Hepatocyte (in vitro differentiated cells): ENCODE measurements around the gene ATP5IF1. TPM values are rescaled to one million over a fixed set of nuclear protein-coding genes. Genes with fewer than 3 reads are reported as not detected.

ENCODE experiments used
- DNase-seq: peaks from one replicate; pipeline ENCODE4 v3.0.0-alpha.2; 2016; ENCODE audit warnings: low spot score
- H2AFZ ChIP-seq: fragments of 200-600 bp; sonication (generic); 2 replicates; pipeline ENCODE4 v1.6.0; 2016; ENCODE audit warnings: antibody characterized with exemption, mild to moderate bottlenecking
- H3K27ac ChIP-seq: fragments of 200-600 bp; sonication (generic); 2 replicates; pipeline ENCODE4 v1.5.1; 2016; ENCODE audit warnings: mild to moderate bottlenecking
- H3K27me3 ChIP-seq: fragments of 200-600 bp; sonication (generic); 2 replicates; pipeline ENCODE4 v1.6.1; 2016
- H3K36me3 ChIP-seq: fragments of 200-600 bp; sonication (generic); replicated peaks from 2 replicates; pipeline ENCODE4 v1.5.1; 2016; ENCODE audit warnings: low read depth; ENCODE audit not compliant: insufficient read depth
- H3K4me1 ChIP-seq: fragments of 200-600 bp; sonication (generic); 2 replicates; pipeline ENCODE4 v1.5.1; 2016; ENCODE audit warnings: mild to moderate bottlenecking, moderate library complexity; ENCODE audit not compliant: insufficient read depth
- H3K4me2 ChIP-seq: fragments of 200-600 bp; sonication (generic); 2 replicates; pipeline ENCODE4 v1.6.0; 2016
- H3K4me3 ChIP-seq: fragments of 200-600 bp; sonication (generic); 2 replicates; pipeline ENCODE4 v1.5.1; 2016; ENCODE audit warnings: mild to moderate bottlenecking
- H3K79me2 ChIP-seq: fragments of 200-600 bp; sonication (generic); 2 replicates; pipeline ENCODE4 v1.6.0; 2017; ENCODE audit warnings: mild to moderate bottlenecking
- H3K9me2 ChIP-seq: fragments of 200-600 bp; sonication (generic); replicated peaks from 2 replicates; pipeline ENCODE4 v1.6.0; 2017; ENCODE audit warnings: mild to moderate bottlenecking; ENCODE audit not compliant: insufficient read depth
- H3K9me3 ChIP-seq: fragments of 200-600 bp; sonication (generic); 2 replicates; pipeline ENCODE4 v1.5.1; 2016; ENCODE audit warnings: low read depth, mild to moderate bottlenecking
- H4K20me1 ChIP-seq: fragments of 200-600 bp; sonication (generic); 2 replicates; pipeline ENCODE4 v1.6.0; 2016; ENCODE audit warnings: mild to moderate bottlenecking; ENCODE audit not compliant: insufficient read depth, poor library complexity, severe bottlenecking
- EZH2 ChIP-seq: fragments of 200-600 bp; sonication (generic); IDR thresholded peaks from 2 replicates; pipeline ENCODE4 v1.6.1; 2016; ENCODE audit warnings: antibody characterized with exemption, mild to moderate bottlenecking, borderline replicate concordance
- EZH2phosphoT487 ChIP-seq: fragments of 200-600 bp; sonication (generic); IDR thresholded peaks from one replicate; pipeline ENCODE4 v1.6.1; 2018; ENCODE audit warnings: antibody characterized with exemption, mild to moderate bottlenecking, low read depth, moderate library complexity; ENCODE audit not compliant: unreplicated experiment, severe bottlenecking
- WGBS: methylation state at CpG from one replicate; pipeline ENCODE4 v1.1.6; 2016; ENCODE audit warnings: low lambda C conversion rate; ENCODE audit errors: missing lambda C conversion rate; 5-methylcytosine and 5-hydroxymethylcytosine counted together
- polyA plus RNA-seq: library from polyadenylated mRNA; unstranded; fragments of >200 nt; fragmentation: Nextera tagmentation; extraction: Ambion mirVana; gene quantifications from 2 replicates; pipeline ENCODE4 v1.2.1, GENCODE V29; 2016
- total RNA-seq: library from RNA; depleted of rRNA; stranded (reverse); fragments of >200 nt; gene quantifications from 2 replicates; pipeline ENCODE4 v1.2.3, GENCODE V29; 2014
- TF ChIP-seq, protein P1 (sequence below): fragments of 200-600 bp; sonication (generic); IDR thresholded peaks from 2 replicates; pipeline ENCODE4 v1.5.1; 2016; ENCODE audit warnings: antibody characterized with exemption, mild to moderate bottlenecking; ENCODE audit not compliant: poor library complexity

ATP5IF1 gene
- total and polyA plus RNA-seq, 2 experiments from 2014 or later: 249 to 503 TPM

DNA sequence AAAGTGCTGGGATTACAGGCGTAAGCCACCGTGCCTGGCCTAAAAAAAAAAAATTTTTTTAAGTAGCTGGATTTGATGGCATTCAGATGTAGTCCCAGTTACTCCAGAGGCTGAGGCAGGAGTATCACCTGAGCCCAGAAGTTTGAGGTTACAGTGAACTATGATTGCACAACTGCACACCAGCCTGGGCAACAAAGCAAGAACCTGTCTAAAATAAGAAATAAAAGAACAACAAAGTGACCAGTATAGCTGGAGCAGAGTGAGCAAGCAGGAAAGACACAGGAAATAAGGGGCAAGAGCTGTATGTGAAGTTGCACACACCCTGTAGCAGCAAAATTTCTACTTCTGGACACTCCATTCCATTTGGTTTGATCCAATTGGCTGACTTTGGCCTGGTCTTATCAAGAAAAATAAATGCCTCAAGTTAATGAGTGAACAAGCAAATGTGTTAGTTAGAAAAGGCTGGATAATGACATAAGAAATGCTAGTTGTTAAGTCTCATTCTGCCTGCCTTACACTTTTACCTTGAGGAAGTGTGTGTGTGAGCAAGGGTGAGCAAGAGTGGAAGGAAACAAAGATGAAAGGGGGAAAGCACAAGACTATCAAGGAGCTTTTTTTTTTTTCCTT lies 7.9 kb downstream of the ATP5IF1 start:
- 60% methylated on average over 2 of the region's 2 CpGs for WGBS
- peaks cover 22% of the 10 kb centered on the region for H3K4me1 ChIP-seq
- H3K9me2 ChIP-seq: no peaks in the 10 kb centered on the region
- H3K36me3 ChIP-seq: no peaks in the 10 kb centered on the region
- H3K4me2 ChIP-seq: peak overlapping the region; percentile 16
- H3K4me3 ChIP-seq: no peak overlapping the region
- TF ChIP-seq EZH2 (no peak), EZH2phosphoT487 (no peak)
- TF ChIP-seq, protein P1, sequence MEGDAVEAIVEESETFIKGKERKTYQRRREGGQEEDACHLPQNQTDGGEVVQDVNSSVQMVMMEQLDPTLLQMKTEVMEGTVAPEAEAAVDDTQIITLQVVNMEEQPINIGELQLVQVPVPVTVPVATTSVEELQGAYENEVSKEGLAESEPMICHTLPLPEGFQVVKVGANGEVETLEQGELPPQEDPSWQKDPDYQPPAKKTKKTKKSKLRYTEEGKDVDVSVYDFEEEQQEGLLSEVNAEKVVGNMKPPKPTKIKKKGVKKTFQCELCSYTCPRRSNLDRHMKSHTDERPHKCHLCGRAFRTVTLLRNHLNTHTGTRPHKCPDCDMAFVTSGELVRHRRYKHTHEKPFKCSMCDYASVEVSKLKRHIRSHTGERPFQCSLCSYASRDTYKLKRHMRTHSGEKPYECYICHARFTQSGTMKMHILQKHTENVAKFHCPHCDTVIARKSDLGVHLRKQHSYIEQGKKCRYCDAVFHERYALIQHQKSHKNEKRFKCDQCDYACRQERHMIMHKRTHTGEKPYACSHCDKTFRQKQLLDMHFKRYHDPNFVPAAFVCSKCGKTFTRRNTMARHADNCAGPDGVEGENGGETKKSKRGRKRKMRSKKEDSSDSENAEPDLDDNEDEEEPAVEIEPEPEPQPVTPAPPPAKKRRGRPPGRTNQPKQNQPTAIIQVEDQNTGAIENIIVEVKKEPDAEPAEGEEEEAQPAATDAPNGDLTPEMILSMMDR: no peak
- H3K79me2 ChIP-seq: peaks cover 3% of the 10 kb centered on the region
- no peaks in the 10 kb centered on the region for H4K20me1 ChIP-seq
- H3K27ac ChIP-seq: peak overlapping the region; percentile 79
- no peak overlapping the region for H2AFZ ChIP-seq
- peak; percentile 45 for DNase-seq
- no peaks in the 10 kb centered on the region for H3K9me3 ChIP-seq
- no peaks in the 10 kb centered on the region for H3K27me3 ChIP-seq

GRCh38 chr1:28244549-28245251 lies 8.8 kb downstream of the ATP5IF1 start:
- 91% methylated on average over 13 of the region's 13 CpGs for WGBS
- DNase-seq: no peak
- Histone ChIP-seq H3K4me2 (peak overlapping the region; percentile 16), H3K79me2 (peaks cover 3% of the 10 kb centered on the region), H3K4me3 (no peak overlapping the region), H3K36me3 (no peaks in the 10 kb centered on the region), H3K4me1 (peaks cover 31% of the 10 kb centered on the region), H3K27ac (peak overlapping the region; percentile 79), H3K9me2 (no peaks in the 10 kb centered on the region), H3K27me3 (no peaks in the 10 kb centered on the region), H3K9me3 (no peaks in the 10 kb centered on the region), H2AFZ (no peak overlapping the region), H4K20me1 (no peaks in the 10 kb centered on the region)
- TF ChIP-seq EZH2 (no peak), EZH2phosphoT487 (no peak)
- TF ChIP-seq, protein P1: no peak

DNA sequence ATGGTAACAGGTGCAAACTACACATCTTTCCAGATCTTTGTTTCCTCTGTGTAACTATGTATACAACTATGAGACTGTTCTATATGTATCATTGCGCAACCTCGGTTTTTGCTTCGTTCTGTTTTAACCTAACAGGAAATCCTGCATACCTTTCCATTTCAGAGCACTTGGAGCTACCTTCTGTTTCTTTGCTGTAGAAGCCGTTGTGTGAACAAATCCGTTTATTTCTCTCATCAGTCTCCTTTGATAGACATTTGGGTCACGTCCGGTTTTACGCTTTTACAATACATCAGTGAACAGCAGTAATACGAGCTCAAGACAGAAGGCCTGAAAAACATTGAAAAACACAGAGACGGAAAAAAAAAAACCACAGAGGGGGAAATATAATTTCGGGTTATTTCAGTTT lies 10.5 kb downstream of the ATP5IF1 start:
- Histone ChIP-seq H3K4me1 (peaks cover 36% of the 10 kb centered on the region), H3K27ac (peak overlapping the region; percentile 76), H3K36me3 (no peaks in the 10 kb centered on the region), H3K9me3 (no peaks in the 10 kb centered on the region), H3K79me2 (peaks cover 3% of the 10 kb centered on the region), H4K20me1 (no peaks in the 10 kb centered on the region), H3K27me3 (no peaks in the 10 kb centered on the region), H3K4me3 (peak overlapping the region; percentile 23), H2AFZ (peak overlapping the region; percentile 31), H3K9me2 (no peaks in the 10 kb centered on the region), H3K4me2 (peak overlapping the region; percentile 72)
- DNase-seq: peak; percentile 67
- TF ChIP-seq EZH2phosphoT487 (no peak), EZH2 (no peak)
- TF ChIP-seq, protein P1: no peak
- 46% methylated on average over 11 of the region's 11 CpGs for WGBS
